BJ (cell line): ENCODE measurements around the gene CSF2. TPM values are rescaled to one million over a fixed set of nuclear protein-coding genes. Genes with fewer than 3 reads are reported as not detected.
"Not testable (repeated sequence)": the region's sequence is repeated elsewhere in the genome, so short reads cannot be mapped to it uniquely, and the experiment has no call there.

Source experiments
- CTCF ChIA-PET: fragments of 350-600 bp; formaldehyde crosslinking; extraction: SDS; loops from one replicate; lab custom pipeline; 2021; ENCODE audit warnings: antibody characterized with exemption, inconsistent platforms; lab: Yijun Ruan, JAX
- POLR2A ChIA-PET: fragments of 300-600 bp; sonication (Branson Sonifier 250); formaldehyde crosslinking; extraction: SDS; loops from one replicate; lab custom pipeline; 2021; ENCODE audit warnings: antibody characterized with exemption; lab: Charles Lee
- DNase-seq: peaks from one replicate; pipeline ENCODE4 v3.0.0-alpha.2; 2011; ENCODE audit warnings: low read depth
- H3K27me3 ChIP-seq: 2 replicates; pipeline ENCODE4 v1.6.0; 2011; ENCODE audit warnings: low read length; ENCODE audit not compliant: control insufficient read depth, insufficient read depth
- H3K36me3 ChIP-seq: 2 replicates; pipeline ENCODE4 v1.5.1; 2011; ENCODE audit warnings: low read length; ENCODE audit not compliant: control insufficient read depth, insufficient read depth
- H3K4me3 ChIP-seq: 2 replicates; pipeline ENCODE4 v1.5.1; 2011; ENCODE audit warnings: low read depth, mild to moderate bottlenecking, control low read depth, low read length
- polyA plus RNA-seq: library from polyadenylated mRNA; depleted of rRNA; stranded (reverse); fragments of >200 nt; gene quantifications from 2 replicates; pipeline ENCODE4 v1.2.3, GENCODE V29; 2011; rRNA removed
- small RNA-seq: library from RNA; depleted of rRNA; stranded (forward); fragments of <200 nt; gene quantifications from one replicate; pipeline ENCODE3, GENCODE V24; 2012; ENCODE audit warnings: low replicate concordance, low read depth; ENCODE audit not compliant: insufficient read length

CSF2 gene
- polyA plus RNA-seq, 1 experiment: not detected

- H3K27me3 ChIP-seq, H3K36me3 ChIP-seq, DNase-seq, H3K4me3 ChIP-seq, POLR2A ChIA-PET: not testable (repeated sequence)
- CTCF ChIA-PET: interaction anchor here (1.1 to 1.2 kb wide), 2 partner anchors 9 to 57 kb away, joined by 3 read pairs; no protein-coding TSS in a partner anchor
These were observed 49.4 kb downstream of the CSF2 start for GRCh38 chr5:132122971-132123370.

DNA sequence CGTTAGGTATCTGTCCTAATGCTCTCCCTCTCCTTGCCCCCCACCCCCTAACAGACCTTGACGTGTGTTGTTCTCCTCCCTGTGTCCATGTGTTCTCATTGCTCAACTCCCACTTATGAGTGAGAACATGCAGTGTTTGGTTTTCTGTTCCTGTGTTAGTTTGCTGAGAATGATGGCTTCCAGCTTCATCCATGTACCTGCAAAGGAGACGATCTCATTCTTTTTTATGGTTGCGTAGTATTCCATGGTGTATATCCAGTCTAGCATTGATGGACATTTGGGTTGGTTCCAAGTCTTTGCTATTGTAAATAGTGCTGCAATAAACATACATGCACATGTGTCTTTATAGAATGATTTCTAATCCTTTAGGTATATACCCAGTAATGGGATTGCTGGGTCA lies 50.0 kb downstream of the CSF2 start:
- H3K27me3 ChIP-seq, POLR2A ChIA-PET, H3K36me3 ChIP-seq, H3K4me3 ChIP-seq, DNase-seq: not testable (repeated sequence)
- CTCF ChIA-PET: interaction anchor here (1.1 to 1.2 kb wide), 2 partner anchors 9 to 57 kb away, joined by 3 read pairs; no protein-coding TSS in a partner anchor

Small RNAs within 50 kb of the gene (small RNA-seq; reads per million reads assigned to genes)
- gene RF00285: not detected

Other genes with a start within 250 kb of the CSF2 start
- not detected in 2 replicates for gene MEIKIN, start 128.1 kb upstream of the CSF2 start, polyA plus RNA-seq
- not detected in 2 replicates for gene ACSL6, start 62.1 kb upstream of the CSF2 start, polyA plus RNA-seq
- gene IL3, start 13.1 kb upstream of the CSF2 start, polyA plus RNA-seq: not detected in 2 replicates
- 372 and 435 TPM in 2 replicates for gene P4HA2, start 154.1 kb downstream of the CSF2 start, polyA plus RNA-seq
- 17.1 and 31.0 TPM in 2 replicates for gene PDLIM4, start 183.9 kb downstream of the CSF2 start, polyA plus RNA-seq
- gene SLC22A4, start 220.6 kb downstream of the CSF2 start, polyA plus RNA-seq: 18.0 and 19.3 TPM in 2 replicates